SU-DHL-6 (cell line): ENCODE data around the gene PPP1R14B.

Source experiments
- H2AFZ ChIP-seq: fragments of 200-600 bp; sonication (generic); 2 replicates; pipeline ENCODE4 v1.6.1; 2014; ENCODE audit warnings: low read depth, mild to moderate bottlenecking, moderate library complexity, mixed read lengths, antibody characterized with exemption, low read length; ENCODE audit not compliant: severe bottlenecking
- H3F3A ChIP-seq: fragments of 200-600 bp; shearing (Covaris generic); 2 replicates; pipeline ENCODE4 v1.6.0; 2016; ENCODE audit warnings: antibody characterized with exemption, mild to moderate bottlenecking; ENCODE audit not compliant: insufficient read depth
- H3K27ac ChIP-seq: fragments of 200-600 bp; sonication (generic); 2 replicates; pipeline ENCODE4 v1.5.1; 2016; ENCODE audit warnings: low read depth, mild to moderate bottlenecking, low read length, moderate library complexity, mixed read lengths
- H3K27me3 ChIP-seq: fragments of 200-600 bp; sonication (generic), shearing (Covaris generic); 2 replicates; pipeline ENCODE4 v1.6.0; 2014; ENCODE audit warnings: mild to moderate bottlenecking, low read length
- H3K36me3 ChIP-seq: fragments of 200-600 bp; sonication (generic); 2 replicates; pipeline ENCODE4 v1.6.1; 2014; ENCODE audit warnings: mild to moderate bottlenecking, low read length, mixed read lengths
- H3K4me2 ChIP-seq: fragments of 300-600, 200-600 bp; shearing (Covaris generic), sonication (generic); 2 replicates; pipeline ENCODE4 v1.6.0; 2014; ENCODE audit warnings: low read length, low read depth, mild to moderate bottlenecking; ENCODE audit not compliant: poor library complexity, severe bottlenecking
- H3K4me3 ChIP-seq: fragments of 200-600 bp; sonication (generic); 2 replicates; pipeline ENCODE4 v1.5.1; 2014; ENCODE audit warnings: antibody characterized with exemption, low read length, mild to moderate bottlenecking, mixed read lengths; ENCODE audit not compliant: insufficient read depth, poor library complexity, severe bottlenecking
- H3K79me2 ChIP-seq: fragments of 200-600 bp; sonication (generic); 2 replicates; pipeline ENCODE4 v1.6.1; 2014; ENCODE audit warnings: mild to moderate bottlenecking, low read length, moderate library complexity; ENCODE audit not compliant: insufficient read depth
- H3K9ac ChIP-seq: fragments of 200-600 bp; sonication (generic); 2 replicates; pipeline ENCODE4 v1.7.0; 2014; ENCODE audit warnings: mild to moderate bottlenecking, low read length
- H3K9me2 ChIP-seq: fragments of 200-600 bp; sonication (generic); replicated peaks from 2 replicates; pipeline ENCODE4 v1.6.1; 2014; ENCODE audit warnings: low read length; ENCODE audit not compliant: insufficient read depth
- H3K9me3 ChIP-seq: fragments of 200-600 bp; sonication (generic); 2 replicates; pipeline ENCODE4 v1.6.1; 2014; ENCODE audit warnings: low read length, mixed read lengths; ENCODE audit not compliant: insufficient read depth
- H4K20me1 ChIP-seq: fragments of 200-600 bp; sonication (generic); 2 replicates; pipeline ENCODE4 v1.6.1; 2014; ENCODE audit warnings: low read depth, mild to moderate bottlenecking, antibody characterized with exemption, low read length, moderate library complexity, mixed read lengths
- EZH2phosphoT487 ChIP-seq: fragments of 200-600 bp; sonication (generic), shearing (Covaris generic); conservative IDR thresholded peaks from 2 replicates; pipeline ENCODE4 v1.6.1; 2018; ENCODE audit warnings: mild to moderate bottlenecking, antibody characterized with exemption, low read length, moderate library complexity, mixed read lengths
- TF ChIP-seq, protein P1 (sequence below): fragments of 200-600 bp; sonication (generic); IDR thresholded peaks from one replicate; pipeline ENCODE4 v1.5.1; 2017; ENCODE audit warnings: antibody characterized with exemption, mild to moderate bottlenecking, low read length, moderate library complexity; ENCODE audit not compliant: insufficient read depth, poor library complexity, severe bottlenecking

The PPP1R14B gene

DNA sequence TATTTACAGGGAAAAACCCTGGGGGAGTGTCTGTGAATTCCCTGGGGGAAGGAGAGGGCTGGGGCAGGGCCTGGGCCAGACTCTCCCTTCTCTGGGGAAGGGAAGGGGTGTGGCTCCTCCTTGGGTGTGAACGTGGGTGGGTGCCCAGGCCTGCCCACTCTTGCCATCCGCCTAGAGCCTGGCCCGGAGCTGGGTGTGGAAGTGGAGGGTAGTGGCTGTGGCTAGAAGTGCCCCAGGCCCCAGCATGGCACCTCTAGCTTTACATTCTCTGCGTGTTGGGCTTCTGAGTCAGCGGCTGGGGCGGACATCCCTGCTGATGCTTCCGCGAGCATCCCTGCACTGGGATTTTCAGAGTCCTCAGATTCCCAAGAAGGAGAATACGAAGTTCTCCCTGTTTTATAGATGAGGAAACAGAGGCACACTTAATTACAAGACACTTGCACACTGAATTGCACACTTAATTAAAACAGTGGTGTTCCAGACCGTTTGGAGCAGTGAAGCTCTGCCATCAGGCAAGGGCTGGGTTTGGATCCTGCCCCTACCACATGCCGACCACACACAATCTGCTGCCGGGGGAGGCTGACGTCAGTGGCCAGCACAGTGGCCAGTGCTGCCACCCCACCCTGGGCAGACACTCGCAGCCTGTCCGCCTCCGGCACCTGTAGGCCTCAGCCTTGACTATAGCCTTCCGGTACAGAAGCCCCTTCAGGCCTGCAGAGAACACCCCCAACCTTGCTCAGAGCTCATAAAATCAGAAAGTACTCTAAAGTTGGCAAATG, 30.1 kb upstream of the PPP1R14B start:
- peaks cover 7% of the 10 kb centered on the region; the same call in 1 of the 2 replicates for H3F3A ChIP-seq
- H3K27ac ChIP-seq, result no peak overlapping the region
- H3K27me3 ChIP-seq, result no peaks in the 10 kb centered on the region
- no peak for TF ChIP-seq EZH2phosphoT487
- TF ChIP-seq, protein P1, sequence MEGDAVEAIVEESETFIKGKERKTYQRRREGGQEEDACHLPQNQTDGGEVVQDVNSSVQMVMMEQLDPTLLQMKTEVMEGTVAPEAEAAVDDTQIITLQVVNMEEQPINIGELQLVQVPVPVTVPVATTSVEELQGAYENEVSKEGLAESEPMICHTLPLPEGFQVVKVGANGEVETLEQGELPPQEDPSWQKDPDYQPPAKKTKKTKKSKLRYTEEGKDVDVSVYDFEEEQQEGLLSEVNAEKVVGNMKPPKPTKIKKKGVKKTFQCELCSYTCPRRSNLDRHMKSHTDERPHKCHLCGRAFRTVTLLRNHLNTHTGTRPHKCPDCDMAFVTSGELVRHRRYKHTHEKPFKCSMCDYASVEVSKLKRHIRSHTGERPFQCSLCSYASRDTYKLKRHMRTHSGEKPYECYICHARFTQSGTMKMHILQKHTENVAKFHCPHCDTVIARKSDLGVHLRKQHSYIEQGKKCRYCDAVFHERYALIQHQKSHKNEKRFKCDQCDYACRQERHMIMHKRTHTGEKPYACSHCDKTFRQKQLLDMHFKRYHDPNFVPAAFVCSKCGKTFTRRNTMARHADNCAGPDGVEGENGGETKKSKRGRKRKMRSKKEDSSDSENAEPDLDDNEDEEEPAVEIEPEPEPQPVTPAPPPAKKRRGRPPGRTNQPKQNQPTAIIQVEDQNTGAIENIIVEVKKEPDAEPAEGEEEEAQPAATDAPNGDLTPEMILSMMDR, result no peak
- H4K20me1 ChIP-seq, result no peaks in the 10 kb centered on the region
- no peaks in the 10 kb centered on the region for H3K36me3 ChIP-seq
- H3K4me2 ChIP-seq, result no peak overlapping the region
- H3K4me3 ChIP-seq, result no peak overlapping the region
- no peak overlapping the region for H2AFZ ChIP-seq
- H3K79me2 ChIP-seq, result no peaks in the 10 kb centered on the region
- no peaks in the 10 kb centered on the region for H3K9me3 ChIP-seq
- no peaks in the 10 kb centered on the region for H3K9me2 ChIP-seq
- H3K9ac ChIP-seq, result no peak overlapping the region

DNA sequence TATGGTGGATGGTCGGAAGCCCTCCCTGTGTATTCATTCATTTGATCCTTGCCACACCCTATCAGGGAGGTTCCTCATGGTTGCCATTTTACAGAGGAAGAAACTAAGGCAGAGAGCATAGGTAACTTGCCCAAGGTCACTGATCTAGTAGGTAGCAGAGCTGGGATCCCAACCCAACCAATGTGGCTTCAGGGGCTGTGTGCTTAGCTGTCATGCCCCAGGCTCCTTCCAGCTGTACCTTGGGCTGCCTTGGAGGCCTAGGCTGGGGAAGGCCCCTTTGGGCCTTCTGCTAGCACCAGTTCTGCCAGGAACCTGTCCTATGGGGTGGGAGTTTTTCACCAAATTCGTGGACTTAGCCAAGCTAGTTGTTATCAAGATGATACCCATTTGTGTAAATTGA, 29.1 kb upstream of the PPP1R14B start:
- H3K27ac ChIP-seq, result no peak overlapping the region
- TF ChIP-seq, protein P1, result no peak
- no peak for TF ChIP-seq EZH2phosphoT487
- no peak overlapping the region for H3K4me2 ChIP-seq
- H3K9me3 ChIP-seq, result no peaks in the 10 kb centered on the region
- no peak overlapping the region for H3K9ac ChIP-seq
- H3K27me3 ChIP-seq, result no peaks in the 10 kb centered on the region
- peaks cover 8% of the 10 kb centered on the region; the same call in 1 of the 2 replicates for H3F3A ChIP-seq
- no peaks in the 10 kb centered on the region for H3K79me2 ChIP-seq
- no peaks in the 10 kb centered on the region for H4K20me1 ChIP-seq
- H2AFZ ChIP-seq, result no peak overlapping the region
- H3K9me2 ChIP-seq, result no peaks in the 10 kb centered on the region
- no peaks in the 10 kb centered on the region for H3K36me3 ChIP-seq
- H3K4me3 ChIP-seq, result no peak overlapping the region

DNA sequence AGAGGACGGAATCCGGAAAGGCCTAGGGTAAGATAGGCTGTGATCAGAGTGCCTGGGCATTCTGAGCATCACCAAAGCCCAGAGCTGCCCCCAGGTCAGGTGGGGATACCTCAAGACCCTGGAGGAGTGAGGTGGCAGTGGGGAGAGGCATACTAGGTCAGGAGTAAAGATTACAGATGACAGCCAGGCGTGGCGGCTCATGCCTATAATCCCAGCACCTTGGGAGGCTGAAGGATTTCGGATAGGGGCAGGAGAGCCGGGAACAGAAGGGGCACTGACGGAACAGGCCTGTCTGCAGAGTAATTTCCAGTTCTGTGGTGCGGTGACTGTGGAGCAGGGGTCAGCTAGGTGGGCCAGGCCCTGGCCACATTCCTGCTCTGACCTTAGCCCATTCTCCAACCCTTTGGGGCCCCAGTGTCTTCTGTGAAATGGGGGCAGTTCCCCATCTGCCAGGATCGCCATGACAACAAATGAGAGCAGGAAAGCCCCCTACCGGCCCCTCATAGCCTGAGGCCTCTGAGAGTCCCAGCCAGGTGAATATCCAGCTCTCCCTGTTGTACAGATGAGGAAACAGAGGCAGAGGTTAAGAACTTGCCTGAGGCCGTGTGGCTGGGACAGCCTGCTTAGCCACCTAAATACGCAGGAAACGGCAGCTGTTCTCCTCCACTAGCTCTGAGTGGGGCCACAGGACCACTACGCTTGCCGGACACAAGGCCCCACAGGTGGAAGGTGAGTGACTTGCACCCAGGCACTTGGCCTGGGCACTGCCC, 28.5 kb upstream of the PPP1R14B start:
- no peaks in the 10 kb centered on the region for H3K9me3 ChIP-seq
- peaks cover 13% of the 10 kb centered on the region; the same call in 1 of the 2 replicates for H3F3A ChIP-seq
- H3K4me2 ChIP-seq, result no peak overlapping the region
- TF ChIP-seq EZH2phosphoT487, result no peak
- TF ChIP-seq, protein P1, result no peak
- H2AFZ ChIP-seq, result no peak overlapping the region
- no peaks in the 10 kb centered on the region for H4K20me1 ChIP-seq
- no peaks in the 10 kb centered on the region for H3K79me2 ChIP-seq
- H3K9me2 ChIP-seq, result no peaks in the 10 kb centered on the region
- H3K27me3 ChIP-seq, result no peaks in the 10 kb centered on the region
- H3K4me3 ChIP-seq, result no peak overlapping the region
- no peaks in the 10 kb centered on the region for H3K36me3 ChIP-seq
- H3K9ac ChIP-seq, result no peak overlapping the region
- no peak overlapping the region for H3K27ac ChIP-seq
